NCI-H2029 treated with DMSO at 0.1 percent for 48 hours (cell line): ENCODE data around the gene ACTL6A.
A peak's percentile ranks its signal among the peaks of the same experiment; 100 is the strongest.

Source experiments
- DNase-seq: peaks from one replicate; lab custom pipeline; 2025; lab: John Stamatoyannopoulos, UW

ACTL6A gene

DNA sequence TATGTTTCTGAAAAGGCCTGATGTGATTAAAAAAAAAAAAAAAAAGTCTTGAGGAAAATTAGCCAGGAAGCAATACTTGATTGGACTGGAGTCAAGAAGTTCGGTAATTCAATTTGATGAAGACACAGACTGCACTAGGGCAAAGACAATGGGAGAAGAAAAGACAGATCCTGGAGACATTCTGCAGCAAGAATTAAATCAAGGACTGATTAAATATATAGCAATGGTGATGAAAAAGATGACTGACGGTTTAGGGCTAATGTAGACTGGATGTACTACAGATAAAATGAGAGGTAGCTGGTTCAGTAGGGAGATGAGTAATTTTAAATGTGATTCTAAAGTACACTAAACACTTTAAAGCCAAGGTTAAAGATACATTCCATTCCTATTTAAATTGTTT is 27.9 kb downstream of the ACTL6A start:
- no peak for DNase-seq

DNA sequence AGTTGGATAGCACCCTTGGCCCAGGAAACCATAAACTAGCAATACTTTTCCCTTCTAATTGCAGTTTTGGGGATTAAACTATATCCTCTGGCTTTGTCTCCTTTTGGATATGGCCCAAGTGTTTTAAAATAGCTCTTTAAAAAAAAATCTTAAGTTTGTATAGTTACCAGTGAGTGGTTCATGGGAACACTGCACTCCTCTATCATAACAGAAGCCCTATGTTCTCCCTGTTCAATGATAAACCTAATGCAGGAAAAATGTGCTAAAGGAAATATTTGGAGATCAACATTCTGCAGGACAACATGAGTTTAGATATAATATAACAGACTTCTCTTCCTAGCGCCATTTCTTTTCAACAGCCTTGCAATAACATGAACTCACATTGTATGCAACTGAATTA is 28.6 kb downstream of the ACTL6A start:
- no peak for DNase-seq

DNA sequence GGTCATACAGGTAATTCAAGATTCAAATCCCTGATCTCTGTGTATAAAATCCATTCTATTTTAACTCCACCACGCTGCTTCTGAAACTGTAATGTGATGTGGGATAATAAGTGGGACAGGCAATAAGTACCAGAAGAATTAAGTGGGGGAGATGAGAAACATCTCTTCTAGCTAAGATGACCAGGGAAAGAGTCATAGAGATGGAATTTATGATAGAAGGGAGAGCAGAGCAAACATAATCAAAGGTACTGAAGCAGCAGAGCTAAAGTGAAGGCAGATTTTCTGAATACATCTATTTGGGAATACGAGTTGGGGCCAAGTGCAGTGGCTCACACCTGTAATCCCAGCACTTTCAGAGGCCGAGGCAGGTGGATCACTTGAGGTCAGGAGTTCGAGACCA is 36.8 kb downstream of the ACTL6A start:
- DNase-seq: no peak

DNA sequence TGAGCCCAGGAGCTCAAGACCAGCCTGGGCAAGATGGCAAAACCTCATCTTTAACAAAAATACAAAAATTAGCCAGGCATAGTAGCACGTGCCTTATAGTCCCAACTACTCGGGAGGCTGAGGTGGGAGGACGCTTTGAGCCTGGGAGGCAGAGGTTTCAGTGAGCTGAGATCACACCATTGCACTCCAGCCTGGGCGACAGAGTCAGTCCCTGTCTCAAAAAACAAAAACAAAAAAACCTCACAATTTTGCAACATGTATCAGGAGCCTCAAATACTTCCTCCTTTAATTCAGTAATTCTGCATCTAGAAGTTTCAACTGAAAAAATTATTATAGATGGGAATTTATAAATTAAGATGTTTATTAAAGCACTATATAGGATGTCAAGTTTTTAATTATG is 40.6 kb downstream of the ACTL6A start:
- DNase-seq: no peak

DNA sequence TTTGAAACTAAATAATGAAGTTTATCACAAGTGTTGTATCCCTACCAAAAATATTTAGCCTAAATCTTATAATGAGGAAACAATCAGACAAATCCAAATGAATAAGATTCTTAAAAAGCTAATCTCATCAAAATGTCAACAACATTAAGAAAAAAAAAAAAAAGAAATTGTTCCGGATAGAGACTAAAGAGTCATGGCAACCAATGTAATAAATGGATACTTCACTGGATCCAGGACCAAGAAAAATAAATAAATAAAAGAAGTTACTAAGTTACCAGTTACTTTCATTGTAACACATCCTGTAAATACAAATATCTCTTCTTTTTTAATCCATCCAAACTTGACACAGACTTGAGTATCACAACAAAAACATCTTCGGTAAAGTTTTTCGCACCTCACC is 41.1 kb downstream of the ACTL6A start:
- DNase-seq: no peak

DNA sequence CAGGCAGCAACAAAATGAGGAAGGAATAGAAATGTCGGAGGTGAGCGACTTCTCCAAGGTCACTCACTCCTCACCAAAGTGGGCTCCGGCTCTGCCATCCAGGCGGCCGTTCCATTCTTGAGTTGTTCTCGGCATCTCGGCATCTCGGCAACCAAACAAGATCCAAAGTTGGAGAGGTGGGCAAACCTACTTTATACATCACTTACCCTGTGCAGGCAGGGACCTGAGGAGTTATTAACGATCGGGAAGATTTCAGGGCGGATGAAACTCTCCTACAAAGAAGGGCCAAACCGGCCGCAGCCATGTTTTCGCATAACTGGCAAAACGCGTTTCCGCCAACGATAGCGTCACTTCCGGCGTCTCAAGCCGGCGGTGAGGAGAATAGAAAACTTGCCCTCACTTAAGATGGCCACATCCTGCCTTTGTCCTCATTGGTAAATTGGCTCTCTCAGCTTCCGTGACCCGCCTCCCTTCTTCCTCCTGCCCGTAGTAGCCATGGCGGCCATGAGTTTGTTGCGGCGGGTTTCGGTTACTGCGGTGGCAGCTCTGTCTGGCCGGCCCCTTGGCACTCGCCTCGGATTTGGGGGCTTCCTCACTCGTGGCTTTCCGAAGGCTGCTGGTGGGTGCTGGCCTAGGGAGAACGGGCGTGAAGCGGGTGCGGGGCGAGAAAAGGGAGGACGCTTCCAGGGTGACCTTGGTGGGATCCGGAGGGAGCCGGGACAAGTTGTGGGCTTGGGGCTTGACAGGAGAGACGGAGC is 41.8 kb downstream of the ACTL6A start, which contains the start of the genes MRPL47 and NDUFB5:
TSS of gene MRPL47 (minus strand) at position 318 of the 758 bp plus-strand sequence. CDS start at position 304, 14 bp downstream.
TSS of gene NDUFB5 (plus strand) at position 474 of the 758 bp plus-strand sequence. CDS start at position 496, 22 bp downstream.
- DNase-seq: peak; percentile 90

DNA sequence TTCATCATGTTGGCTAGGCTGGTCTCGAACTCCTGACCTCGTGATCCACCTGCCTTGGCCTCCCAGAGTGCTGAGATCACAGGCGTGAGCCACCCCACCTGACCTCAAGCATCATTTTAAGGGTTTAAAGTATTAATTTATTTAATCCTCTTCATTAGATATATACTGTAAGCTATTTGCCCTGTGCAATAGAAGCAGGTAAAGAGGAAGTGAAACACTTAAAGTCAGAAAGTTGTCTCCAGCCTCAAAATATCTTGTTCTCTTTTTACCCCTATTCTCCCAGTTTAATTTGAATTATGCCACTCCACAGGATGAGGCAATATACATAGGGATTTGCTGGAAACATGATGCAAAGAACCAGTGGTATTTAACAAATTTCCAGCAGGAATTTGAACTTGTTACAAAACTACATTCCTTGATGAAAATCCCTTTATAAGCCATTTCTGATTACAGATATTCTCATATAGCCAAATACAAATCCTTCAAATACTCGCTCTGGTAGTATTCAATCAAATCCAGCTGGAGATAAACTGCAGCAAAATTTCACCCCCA is 43.9 kb downstream of the ACTL6A start:
- DNase-seq: no peak

DNA sequence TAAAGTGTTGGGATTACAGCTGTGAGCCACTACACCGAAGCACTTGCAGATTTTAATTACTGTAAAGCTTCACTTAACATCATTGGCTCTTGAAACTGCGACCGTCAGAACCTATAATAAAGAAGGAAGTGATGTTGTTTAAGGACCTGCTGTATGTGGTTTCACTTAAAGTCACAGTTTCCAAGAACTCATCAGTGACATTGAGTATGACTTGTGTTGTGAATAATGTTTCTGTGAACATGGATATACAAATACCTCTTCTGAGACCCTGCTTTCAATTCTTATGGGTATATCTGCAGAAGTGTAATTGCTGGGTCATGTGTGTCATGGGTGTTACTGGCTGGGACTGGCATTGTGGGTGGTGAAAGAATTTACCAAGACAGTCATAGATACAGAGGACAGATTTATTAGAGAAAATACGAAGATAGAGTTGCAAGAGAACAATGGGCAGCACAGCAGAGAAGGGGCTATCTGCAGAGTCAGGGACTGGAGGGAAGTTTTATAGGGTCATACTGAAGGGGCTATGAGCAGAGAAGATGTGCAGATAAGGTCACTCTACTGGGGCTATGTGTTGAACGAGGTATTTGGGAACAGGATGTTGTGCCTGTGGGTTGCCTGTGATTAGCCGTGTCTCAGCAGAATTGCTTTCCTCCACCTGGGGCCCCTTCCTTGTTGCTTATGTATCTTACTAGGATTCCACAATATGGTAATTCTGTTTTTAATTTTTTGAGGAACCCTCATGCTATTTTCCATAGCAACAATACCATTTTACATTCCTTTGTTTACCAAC is 46.4 kb downstream of the ACTL6A start:
- DNase-seq: no peak

DNA sequence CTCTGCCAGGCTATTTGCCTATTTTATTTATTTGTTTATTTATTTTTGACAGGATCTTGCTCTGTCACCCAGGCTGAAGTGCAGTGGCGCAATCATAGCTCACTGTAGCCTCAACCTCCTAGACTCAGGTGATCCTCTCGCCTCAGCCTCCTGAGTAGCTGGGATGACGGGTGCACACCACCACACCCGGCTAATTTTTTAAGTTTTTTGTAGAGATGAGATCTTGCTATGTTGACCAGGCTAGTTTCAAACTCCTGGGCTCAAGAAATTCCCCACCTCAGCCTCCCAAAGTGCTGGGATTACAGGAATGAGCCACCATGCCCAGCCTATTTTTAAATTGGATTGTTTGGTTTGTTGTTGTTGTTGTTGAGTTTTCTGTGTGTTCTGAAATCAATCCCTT is 47.3 kb downstream of the ACTL6A start:
- no peak for DNase-seq

DNA sequence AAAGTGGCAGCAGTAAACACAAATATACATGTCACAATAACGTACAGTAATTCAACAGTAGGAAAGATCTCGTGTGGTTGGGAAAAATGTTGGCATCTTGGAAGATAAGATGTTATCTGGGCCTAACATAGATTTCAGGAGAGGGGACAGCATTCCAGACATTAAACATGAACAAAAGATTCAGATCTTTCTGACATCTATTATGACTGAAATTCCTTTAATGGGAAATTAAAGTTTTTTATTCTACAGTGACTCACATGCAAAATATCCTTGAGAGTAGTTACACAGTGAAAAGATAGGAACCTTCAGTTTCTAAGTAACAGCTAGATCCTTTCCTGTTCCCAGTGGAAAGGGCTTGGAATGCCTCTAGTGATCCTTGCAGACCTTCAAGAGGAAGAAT is 51.1 kb downstream of the ACTL6A start:
- no peak for DNase-seq

DNA sequence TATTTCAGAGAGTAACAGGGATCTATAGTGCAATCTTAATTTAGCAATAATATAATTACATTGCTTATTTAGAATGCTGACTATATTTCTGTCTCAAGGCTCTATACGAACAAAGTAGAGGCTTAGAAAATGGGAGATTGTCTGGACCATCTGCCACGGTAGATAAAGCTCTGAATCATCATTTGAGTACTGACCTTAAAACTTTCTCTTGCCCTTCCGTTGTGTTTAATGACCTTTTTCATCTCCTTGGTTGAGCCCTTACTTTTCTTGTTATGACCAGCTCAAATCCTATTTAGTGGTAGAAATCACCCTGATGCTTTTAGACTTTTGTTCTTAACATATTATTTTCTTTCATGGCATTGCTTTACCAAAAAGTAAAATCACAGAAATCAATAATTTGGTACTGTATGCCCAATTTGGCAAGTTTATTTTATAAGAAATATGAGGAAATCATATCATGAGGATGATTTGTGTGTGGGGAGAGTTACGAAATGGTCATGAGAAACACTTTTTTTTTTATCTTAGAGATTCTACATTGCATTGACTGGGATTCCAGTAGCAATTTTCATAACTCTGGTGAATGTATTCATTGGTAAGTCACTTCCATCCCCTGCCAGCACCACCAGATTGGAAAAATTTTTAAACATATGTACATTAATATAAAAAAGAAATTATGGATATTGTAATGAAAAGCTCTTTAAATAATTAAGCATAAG is 52.9 kb downstream of the ACTL6A start:
- no peak for DNase-seq

DNA sequence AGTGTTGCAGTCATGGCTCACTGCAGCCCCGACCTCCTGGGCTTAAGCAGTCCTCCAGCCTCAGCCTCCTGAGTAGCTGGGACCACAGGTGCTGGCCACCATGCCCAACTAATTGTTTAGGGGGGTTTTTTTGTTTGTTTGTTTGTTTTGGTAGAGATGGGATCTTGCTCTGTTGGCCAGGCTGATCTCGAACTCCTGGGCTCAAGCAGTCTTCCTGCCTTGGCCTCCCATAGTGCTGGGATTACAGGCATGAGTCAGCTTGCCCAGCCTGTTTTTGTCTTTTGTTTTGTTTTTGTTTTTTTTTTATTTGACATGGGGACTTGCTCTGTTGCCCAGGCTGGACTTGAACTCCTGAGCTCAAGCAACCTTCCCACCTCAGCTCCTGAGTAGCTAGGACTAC is 59.3 kb downstream of the ACTL6A start:
- no peak for DNase-seq

DNA sequence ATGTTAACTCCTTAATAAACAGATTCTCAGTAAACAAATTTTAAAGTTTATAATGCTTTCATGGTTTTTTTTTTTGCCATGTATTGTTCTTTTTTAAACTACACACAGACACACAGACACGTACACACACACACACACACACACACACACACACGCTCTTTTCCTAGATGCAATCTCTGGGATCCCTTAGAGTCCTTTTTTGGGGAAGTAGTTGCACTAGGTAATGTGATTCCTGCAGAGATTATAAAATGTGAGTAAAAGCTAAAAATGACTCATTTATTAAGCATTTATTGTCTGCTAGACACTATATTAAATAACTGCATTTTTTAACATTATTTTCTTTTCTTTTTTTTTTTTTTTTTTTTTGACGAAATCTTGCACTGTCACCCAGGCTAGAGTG is 61.7 kb downstream of the ACTL6A start:
- no peak for DNase-seq

DNA sequence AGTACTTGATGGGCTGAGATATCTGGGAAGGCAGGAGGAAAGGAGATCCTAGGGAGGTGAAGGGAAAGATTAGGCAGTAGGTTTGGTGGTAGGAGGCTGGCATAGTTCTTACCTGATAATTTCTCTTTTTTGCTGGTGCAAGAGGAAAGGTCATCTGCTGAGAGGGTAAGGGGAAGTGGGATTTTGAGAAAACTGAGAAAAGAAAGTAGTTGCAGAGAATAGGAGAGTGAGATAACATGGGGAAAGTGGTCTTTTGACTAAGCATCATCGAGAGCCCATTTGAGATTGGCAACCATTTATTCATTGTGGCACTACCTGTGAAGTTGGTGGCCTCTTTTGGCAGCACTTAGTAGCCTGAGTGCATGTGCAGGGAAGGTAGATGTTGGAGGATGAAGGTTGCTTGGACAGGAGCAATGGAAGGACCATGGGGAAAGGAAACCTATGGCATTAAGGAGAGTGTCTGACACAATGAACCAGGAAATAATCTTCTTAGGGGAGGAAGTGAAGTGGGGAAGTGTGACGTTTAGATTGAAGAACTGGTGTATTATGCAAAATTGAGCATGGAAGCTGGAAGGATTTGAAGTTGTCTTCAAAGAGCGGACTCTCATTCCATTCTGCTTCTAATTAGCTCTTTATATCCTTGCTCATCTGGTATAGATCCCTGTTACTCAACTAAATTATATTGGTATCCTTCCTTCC is 68.2 kb downstream of the ACTL6A start:
- DNase-seq: no peak
